Calu3 (cell line): Measurements from ENCODE around the gene PLLP. TPM values are rescaled to one million over a fixed set of nuclear protein-coding genes. Genes with fewer than 3 reads are reported as not detected.

Experiments used
- BruUV-seq: library from RNA; stranded (reverse); fragments of 400-500 nt; replicated peaks from 2 replicates; lab custom pipeline; 2021; lab: Mats Ljungman, UMichigan
- CTCF ChIA-PET: fragments of 300-600 bp; sonication (Branson Sonifier 250); formaldehyde crosslinking; loops from one replicate; lab custom pipeline; 2022; ENCODE audit warnings: antibody characterized with exemption; lab: Charles Lee
- DNase-seq: peaks from one replicate; pipeline ENCODE4 v3.0.0; 2022
- H3K27ac Mint-ChIP-seq: one replicate; pipeline ENCODE4 v1.8.0; 2022; ENCODE audit warnings: mixed read lengths; ENCODE audit not compliant: unreplicated experiment
- H3K27me3 Mint-ChIP-seq: one replicate; pipeline ENCODE4 v1.8.0; 2022; ENCODE audit warnings: mixed read lengths; ENCODE audit not compliant: unreplicated experiment
- H3K36me3 Mint-ChIP-seq: one replicate; pipeline ENCODE4 v1.8.0; 2022; ENCODE audit warnings: mild to moderate bottlenecking, moderate library complexity, mixed read lengths; ENCODE audit not compliant: insufficient read depth, unreplicated experiment
- H3K4me1 Mint-ChIP-seq: one replicate; pipeline ENCODE4 v1.8.0; 2022; ENCODE audit warnings: mild to moderate bottlenecking, low read depth, mixed read lengths; ENCODE audit not compliant: unreplicated experiment
- H3K4me3 Mint-ChIP-seq: one replicate; pipeline ENCODE4 v1.8.0; 2022; ENCODE audit warnings: mild to moderate bottlenecking, low read depth, moderate library complexity, mixed read lengths; ENCODE audit not compliant: unreplicated experiment
- H3K9me3 Mint-ChIP-seq: one replicate; pipeline ENCODE4 v1.8.0; 2022; ENCODE audit warnings: low read depth, mixed read lengths; ENCODE audit not compliant: unreplicated experiment
- CTCF ChIP-seq: fragments of 200-600 bp; IDR thresholded peaks from one replicate; pipeline ENCODE4 v1.8.0; 2022; ENCODE audit warnings: antibody characterized with exemption; ENCODE audit not compliant: unreplicated experiment
- intact Hi-C: fragments of 100-400 bp; cut with micrococcal nuclease; formaldehyde crosslinking; loops from one replicate; pipeline ENCODE4 v1.10.0; 2022; ENCODE audit not compliant: unreplicated experiment
- total RNA-seq: library from RNA; stranded (reverse); gene quantifications from 2 replicates; pipeline ENCODE4 v1.2.3, GENCODE V29; 2022

PLLP gene
- total RNA-seq, 1 experiment from 2014 or later, result 38.3 TPM

- peaks cover 60% of the 10 kb centered on the region for H3K36me3 Mint-ChIP-seq
- no peak for DNase-seq
- CTCF ChIA-PET, result no interaction called here
- intact Hi-C loops, result no loop called here
- no peaks in the 10 kb centered on the region for H3K27me3 Mint-ChIP-seq
- no peak overlapping the region for H3K4me3 Mint-ChIP-seq
- no peak for TF ChIP-seq CTCF
- no peak overlapping the region for H3K27ac Mint-ChIP-seq
- peaks cover 15% of the 10 kb centered on the region for H3K9me3 Mint-ChIP-seq
- H3K4me1 Mint-ChIP-seq, result no peaks in the 10 kb centered on the region
- BruUV-seq, result no TSS peak
Measured at GRCh38 chr16:57213462-57213861, 71.0 kb downstream of the PLLP start.

GRCh38 chr16:57209780-57210179, 74.7 kb downstream of the PLLP start:
- no peak for TF ChIP-seq CTCF
- H3K4me3 Mint-ChIP-seq, result no peak overlapping the region
- H3K36me3 Mint-ChIP-seq, result peaks cover 45% of the 10 kb centered on the region
- no peak overlapping the region for H3K27ac Mint-ChIP-seq
- intact Hi-C loops, result no loop called here
- CTCF ChIA-PET, result interaction anchor here (0.6 kb wide), 1 partner anchor 45 kb away, joined by 3 read pairs; no protein-coding TSS in a partner anchor
- no peak for DNase-seq
- H3K9me3 Mint-ChIP-seq, result peaks cover 4% of the 10 kb centered on the region
- H3K4me1 Mint-ChIP-seq, result no peaks in the 10 kb centered on the region
- no peaks in the 10 kb centered on the region for H3K27me3 Mint-ChIP-seq
- no TSS peak for BruUV-seq

GRCh38 chr16:57208926-57209325, 75.5 kb downstream of the PLLP start:
- Mint-ChIP-seq H3K4me1 (no peaks in the 10 kb centered on the region), H3K27ac (no peak overlapping the region), H3K4me3 (no peak overlapping the region), H3K9me3 (peaks cover 4% of the 10 kb centered on the region), H3K27me3 (no peaks in the 10 kb centered on the region), H3K36me3 (peaks cover 39% of the 10 kb centered on the region)
- intact Hi-C loops, result no loop called here
- no peak for TF ChIP-seq CTCF
- no peak for DNase-seq
- BruUV-seq, result no TSS peak
- CTCF ChIA-PET, result no interaction called here

Other genes with a start within 250 kb of the PLLP start
- gene CPNE2, start 192.1 kb downstream of the PLLP start, total RNA-seq, result 12.9 and 14.5 TPM in 2 replicates
- gene PSME3IP1, start 98.6 kb downstream of the PLLP start, total RNA-seq, result 171 and 177 TPM in 2 replicates
- gene RSPRY1, start 98.3 kb downstream of the PLLP start, total RNA-seq, result 43.6 and 47.4 TPM in 2 replicates
- gene ARL2BP, start 39.4 kb downstream of the PLLP start, total RNA-seq, result 32.6 and 33.3 TPM in 2 replicates
- 2.6 and 4.5 TPM in 2 replicates for gene CCL22, start 74.1 kb upstream of the PLLP start, total RNA-seq
- 17.6 and 41.4 TPM in 2 replicates for gene CX3CL1, start 87.8 kb upstream of the PLLP start, total RNA-seq
- gene CCL17, start 120.1 kb upstream of the PLLP start, total RNA-seq, result not detected in 2 replicates
- 76.6 and 77.2 TPM in 2 replicates for gene CIAPIN1, start 162.7 kb upstream of the PLLP start, total RNA-seq
- gene COQ9, start 162.8 kb upstream of the PLLP start, total RNA-seq, result 75.9 and 77.7 TPM in 2 replicates
- 69.4 and 80.0 TPM in 2 replicates for gene POLR2C, start 178.0 kb upstream of the PLLP start, total RNA-seq
- 23.0 and 34.7 TPM in 2 replicates for gene DOK4, start 201.8 kb upstream of the PLLP start, total RNA-seq